AG09319 (cell line): ENCODE data around the gene KCNE4.

Experiments
- DNase-seq: peaks from one replicate; pipeline ENCODE4 v3.0.0-alpha.2; 2010; ENCODE audit warnings: low read depth; ENCODE audit errors: extremely low read depth
- CTCF ChIP-seq: IDR thresholded peaks from 2 replicates; pipeline ENCODE4 v1.5.1; 2011; ENCODE audit warnings: low read depth, mild to moderate bottlenecking, inconsistent platforms, low read length, moderate library complexity

The KCNE4 gene

GRCh38 chr2:223087466-223087865 lies 35.5 kb downstream of the KCNE4 start:
- no peak for TF ChIP-seq CTCF
- DNase-seq, result no peak

GRCh38 chr2:223088866-223089265 lies 36.9 kb downstream of the KCNE4 start:
- TF ChIP-seq CTCF, result no peak
- no peak for DNase-seq

DNA sequence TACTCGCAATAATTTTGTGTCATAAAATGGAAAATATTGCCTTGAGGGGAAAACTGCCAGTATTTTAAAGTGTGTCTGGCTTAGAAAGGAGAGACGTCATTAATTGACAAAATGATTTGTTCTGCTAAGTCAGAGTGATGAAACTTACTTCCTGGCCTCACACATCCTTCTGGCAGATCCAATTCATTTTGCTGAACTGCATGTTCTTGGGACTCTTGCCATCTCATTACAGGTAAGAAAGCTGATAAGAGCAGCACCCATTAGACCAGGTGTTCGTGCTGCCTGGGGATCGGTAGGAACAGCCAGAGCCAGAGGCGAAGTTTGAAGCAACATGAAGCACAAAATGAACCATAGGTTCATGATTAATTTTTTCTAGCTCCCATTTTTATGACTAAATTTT lies 38.0 kb downstream of the KCNE4 start:
- no peak for TF ChIP-seq CTCF
- no peak for DNase-seq

DNA sequence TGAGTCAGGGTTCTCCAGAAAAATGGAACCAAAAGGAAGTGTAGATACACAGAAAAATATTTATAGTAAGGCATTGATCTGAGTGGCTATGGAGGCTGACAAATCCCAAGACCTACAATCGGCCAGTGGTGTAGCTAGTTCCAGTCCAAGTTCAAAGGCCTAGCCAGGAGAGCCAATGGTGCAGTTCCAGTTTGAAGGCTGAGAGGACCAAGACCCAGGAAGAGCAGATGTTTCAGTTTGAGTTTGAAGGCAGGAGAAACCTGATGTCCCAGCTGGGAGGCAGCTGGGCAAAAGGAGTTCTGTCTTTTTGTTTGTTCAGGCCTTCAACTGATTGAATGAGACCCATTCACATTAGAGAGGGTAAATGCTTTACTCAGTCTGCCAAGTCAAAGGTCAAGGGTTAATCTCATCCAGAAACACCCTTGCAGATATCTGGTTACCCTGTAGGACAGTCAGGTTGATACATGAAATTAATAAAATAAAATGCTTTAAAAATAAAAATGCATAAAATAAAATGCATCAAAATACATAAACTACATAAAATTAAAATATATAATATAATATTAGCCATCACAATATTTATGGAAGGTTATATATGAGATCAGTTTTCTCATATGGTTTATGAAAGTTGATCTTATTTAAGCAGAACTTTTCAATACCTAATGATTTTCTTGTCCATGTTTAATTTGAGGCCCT lies 38.7 kb downstream of the KCNE4 start:
- DNase-seq, result no peak
- TF ChIP-seq CTCF, result no peak

DNA sequence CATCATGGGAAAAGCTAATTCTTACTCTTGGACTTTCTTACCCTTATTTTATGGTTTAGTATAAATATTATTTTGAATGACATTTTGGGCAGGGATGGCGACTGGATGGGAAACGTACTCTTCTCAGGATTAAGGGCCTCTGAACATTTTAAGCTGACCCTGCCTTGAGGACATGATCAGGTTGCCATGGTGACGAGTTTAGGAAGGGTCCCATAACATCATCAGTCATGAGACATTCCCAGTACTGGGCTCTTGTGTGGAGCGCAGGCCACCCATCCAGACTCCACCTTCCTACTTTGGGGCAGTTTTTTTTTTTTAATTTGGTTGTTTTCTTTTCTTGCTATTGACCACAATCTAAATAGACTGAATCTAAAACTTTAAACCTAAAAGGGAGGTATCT lies 40.7 kb downstream of the KCNE4 start:
- no peak for TF ChIP-seq CTCF

GRCh38 chr2:223093436-223094241 lies 41.6 kb downstream of the KCNE4 start:
- no peak; the same call in 1 of the 2 replicates for TF ChIP-seq CTCF
- no peak for DNase-seq

More for the DNA sequence above, 40.7 kb downstream of the KCNE4 start:
- no peak for DNase-seq

- DNase-seq, result no peak
Measured at GRCh38 chr2:223095207-223095606, 43.2 kb downstream of the KCNE4 start.

More at GRCh38 chr2:223095207-223095606, 43.2 kb downstream of the KCNE4 start:
- no peak for TF ChIP-seq CTCF
